K562 (cell line): ENCODE measurements around the gene AIF1. TPM values are rescaled to one million over a fixed set of nuclear protein-coding genes. Genes with fewer than 3 reads are reported as not detected.

Experiments
- ATAC-seq: fragments of 200-7000 bp; cut with Tn5 transposase; 3 replicates; pipeline ENCODE4 v1.9.1; 2020; ENCODE audit warnings: moderate library complexity
- BruUV-seq: library from RNA; stranded (reverse); fragments of 400-500 nt; replicated peaks from 2 replicates; lab custom pipeline; 2021; lab: Mats Ljungman, UMichigan
- CTCF ChIA-PET: fragments of 300-600 bp; formaldehyde crosslinking; extraction: SDS; loops from one replicate; lab custom pipeline; 2021; ENCODE audit warnings: low intra/inter-chr PET ratio; lab: Yijun Ruan, JAX
- POLR2A ChIA-PET: fragments of 300-600, 350-650 bp; sonication (Branson Sonifier 250); formaldehyde crosslinking; extraction: SDS; loops from one replicate; lab custom pipeline; 2021; ENCODE audit warnings: antibody characterized with exemption, inconsistent platforms; lab: Yijun Ruan, JAX
- DNase-seq, 4 experiments: peaks; one replicate each; pipeline versions ENCODE4 v3.0.0 to v3.0.0-alpha.2; 2011 to 2018; ENCODE audit warnings: low spot score in 3 of 4, mixed read lengths in 3 of 4; ENCODE audit errors: extremely low read depth in 1 of 4
- FAIRE-seq: peaks from 2 replicates; lab custom pipeline; 2011; peaks lifted over from hg19 to GRCh38; lab: Jason Lieb, UNC
- H2AFZ ChIP-seq: 2 replicates; pipeline ENCODE4 v1.6.0; 2011; ENCODE audit warnings: low read depth, low read length, control low read depth, inconsistent platforms
- H3K27ac ChIP-seq: fragments of 200-600 bp; 3 replicates; pipeline ENCODE4 v1.8.0; 2011; ENCODE audit warnings: low read depth, mild to moderate bottlenecking, control low read depth, inconsistent platforms, low read length, moderate library complexity, mixed read lengths; ENCODE audit errors: extremely low read depth
- H3K27me3 ChIP-seq, 2 experiments: fragments of 300-600 bp in 1 of 2; 2 replicates in 1 of 2; 3 replicates in 1 of 2; pipeline versions ENCODE4 v1.6.0 to v1.8.0; 2011; ENCODE audit warnings: inconsistent platforms in 2 of 2, low read length in 2 of 2, mild to moderate bottlenecking in 1 of 2, mixed read lengths in 1 of 2, moderate library complexity in 1 of 2; ENCODE audit not compliant: control insufficient read depth in 2 of 2, insufficient read depth in 2 of 2
- H3K36me3 ChIP-seq: fragments of 300-600 bp; 3 replicates; pipeline ENCODE4 v1.8.0; 2011; ENCODE audit warnings: mild to moderate bottlenecking, low read length, inconsistent platforms; ENCODE audit not compliant: control insufficient read depth, insufficient read depth
- H3K4me1 ChIP-seq, 2 experiments: fragments of 200-600 bp in 1 of 2; replicated peaks in 1 of 2; 2 replicates in 1 of 2; 3 replicates in 1 of 2; pipeline versions ENCODE4 v1.5.1 to v1.8.0; 2011; ENCODE audit warnings: inconsistent platforms in 2 of 2, low read length in 2 of 2, mild to moderate bottlenecking in 1 of 2, mixed read lengths in 1 of 2, moderate library complexity in 1 of 2; ENCODE audit not compliant: control insufficient read depth in 2 of 2, insufficient read depth in 2 of 2
- H3K4me2 ChIP-seq: 2 replicates; pipeline ENCODE4 v1.6.1; 2011; ENCODE audit warnings: low read length, control low read depth, inconsistent platforms, mixed read lengths; ENCODE audit not compliant: insufficient read depth
- H3K4me3 ChIP-seq: fragments of 200-600 bp; sonication (generic), shearing (Covaris generic); 2 replicates; pipeline ENCODE4 v1.5.1; 2016; ENCODE audit warnings: control low read depth, inconsistent platforms
- H3K79me2 ChIP-seq: fragments of 200-600 bp; 3 replicates; pipeline ENCODE4 v1.8.0; 2011; ENCODE audit warnings: low read length, inconsistent platforms; ENCODE audit not compliant: control insufficient read depth, insufficient read depth
- H3K9ac ChIP-seq, 2 experiments: 2 replicates each; pipeline versions ENCODE4 v1.6.0 to v1.6.1; 2011; ENCODE audit warnings: low read depth in 2 of 2, low read length in 2 of 2, control low read depth in 1 of 2, inconsistent platforms in 1 of 2, mild to moderate bottlenecking in 1 of 2, mixed read lengths in 1 of 2; ENCODE audit not compliant: insufficient read depth in 1 of 2
- H3K9me1 ChIP-seq: one replicate; pipeline ENCODE4 v1.6.0; 2011; ENCODE audit warnings: inconsistent platforms, mild to moderate bottlenecking, low read length, moderate library complexity; ENCODE audit not compliant: control insufficient read depth, insufficient read depth
- H3K9me3 ChIP-seq: replicated peaks from 2 replicates; pipeline ENCODE4 v1.5.1; 2011; ENCODE audit warnings: low read depth, low read length, inconsistent platforms; ENCODE audit not compliant: control insufficient read depth, insufficient read depth
- H4K20me1 ChIP-seq: replicated peaks from 2 replicates; pipeline ENCODE4 v1.6.1; 2011; ENCODE audit warnings: low read length, inconsistent platforms, mixed read lengths; ENCODE audit not compliant: control insufficient read depth, insufficient read depth
- FIP1L1 ChIP-seq: fragments of 200-400 bp; formaldehyde crosslinking; IDR thresholded peaks from 2 replicates; pipeline ENCODE4 v1.6.1; 2018; ENCODE audit warnings: mild to moderate bottlenecking, low read depth, low read length; ENCODE audit not compliant: poor library complexity, severe bottlenecking
- FOXK2 ChIP-seq, 2 experiments: fragments of 450-650 bp; IDR thresholded peaks in 1 of 2; conservative IDR thresholded peaks in 1 of 2; 2 replicates each; pipeline ENCODE4 v1.6.1; 2016; ENCODE audit warnings: low read depth in 2 of 2, mild to moderate bottlenecking in 1 of 2
- HDAC2 ChIP-seq: fragments of 450-650 bp; IDR thresholded peaks from 2 replicates; pipeline ENCODE4 v1.6.1; 2016; ENCODE audit warnings: mild to moderate bottlenecking
- MEIS2 ChIP-seq: fragments of 450-650 bp; IDR thresholded peaks from 2 replicates; pipeline ENCODE4 v1.6.1; 2014; ENCODE audit warnings: mild to moderate bottlenecking; ENCODE audit not compliant: partially characterized antibody
- MYC ChIP-seq, 2 experiments: fragments of 250-450 bp in 1 of 2; sonication (Bioruptor Pico) in 1 of 2; IDR thresholded peaks; 2 replicates each; pipeline versions ENCODE4 v1.5.1 to v1.6.1; 2012 to 2021; ENCODE audit warnings: low read depth in 2 of 2, borderline replicate concordance in 1 of 2, improper control_type of control experiment in 1 of 2, low read length in 1 of 2, mild to moderate bottlenecking in 1 of 2, moderate library complexity in 1 of 2
- SMC3 ChIP-seq: conservative IDR thresholded peaks from 2 replicates; pipeline ENCODE4 v1.6.1; 2011; ENCODE audit warnings: low read depth, low read length, improper control_type of control experiment; ENCODE audit not compliant: insufficient read depth
- ZNF263 ChIP-seq: sonication (generic); formaldehyde crosslinking; IDR thresholded peaks from 2 replicates; pipeline ENCODE4 v1.8.0; 2022; ENCODE audit warnings: mild to moderate bottlenecking, missing genetic modification reagents, borderline replicate concordance
- ZNF41 ChIP-seq: fragments of 250-450 bp; sonication (Bioruptor Pico); conservative IDR thresholded peaks from 2 replicates; pipeline ENCODE4 v1.4.0; 2020; ENCODE audit warnings: mild to moderate bottlenecking
- ZSCAN29 ChIP-seq: fragments of 450-650 bp; IDR thresholded peaks from 2 replicates; pipeline ENCODE4 v1.6.1; 2017
- WGBS: fragments of 100-300 bp; shearing (Covaris generic); methylation state at CpG from one replicate; pipeline ENCODE4 v1.1.6; 2016; ENCODE audit warnings: low coverage, mixed read lengths; ENCODE audit not compliant: insufficient coverage; ENCODE audit errors: missing lambda C conversion rate; 5-methylcytosine and 5-hydroxymethylcytosine counted together
- in situ Hi-C: fragments of 300-500 bp; cut with MboI; formaldehyde crosslinking; loops from 4 replicates; pipeline ENCODE4 v1.15.0; 2018; ENCODE audit warnings: inconsistent platforms, mixed read lengths
- intact Hi-C: fragments of 100-400 bp; cut with micrococcal nuclease; formaldehyde crosslinking; loops from 2 replicates; pipeline ENCODE4 v1.14.2; 2022
- polyA plus RNA-seq, 8 experiments: library from polyadenylated mRNA; depleted of rRNA in 4 of 8; stranded (reverse) in 5 of 8; unstranded in 3 of 8; fragments of >200 nt; fragmentation: Nextera tagmentation in 2 of 8; fragmentation: Illumina TruSeq in 1 of 8; extraction: Ambion mirVana in 2 of 8; extraction: Trizol in 1 of 8; gene quantifications; 2 replicates each; pipeline versions ENCODE4 v1.2.1 to v1.2.3, GENCODE V29; 2011 to 2014; ENCODE audit warnings: inconsistent platforms in 1 of 8, missing spikeins in 1 of 8
- total RNA-seq, 7 experiments: library from RNA; depleted of rRNA in 6 of 7; stranded (reverse); fragments of >200 nt in 6 of 7; fragmentation: Illumina TruSeq in 2 of 7; extraction: Trizol in 2 of 7; gene quantifications; 2 replicates each; pipeline versions ENCODE4 v1.2.1 to v1.2.3, GENCODE V29; 2011 to 2021; ENCODE audit warnings: low replicate concordance in 1 of 7
- TF ChIP-seq, protein P1 (sequence below): fragments of 200-400 bp; formaldehyde crosslinking; IDR thresholded peaks from 2 replicates; pipeline ENCODE4 v1.6.1; 2017; ENCODE audit warnings: mild to moderate bottlenecking, low read depth, low read length, moderate library complexity
- TF ChIP-seq, protein P2 (sequence below), 3 experiments: IDR thresholded peaks in 2 of 3; conservative IDR thresholded peaks in 1 of 3; 2 replicates each; pipeline ENCODE4 v1.5.1; 2011 to 2012; ENCODE audit warnings: low read length in 3 of 3, mild to moderate bottlenecking in 3 of 3, control low read depth in 2 of 3, improper control_type of control experiment in 1 of 3, inconsistent platforms in 1 of 3, low read depth in 1 of 3, mixed read lengths in 1 of 3, moderate library complexity in 1 of 3; ENCODE audit not compliant: insufficient read depth in 2 of 3
- TF ChIP-seq, protein P3 (sequence below): fragments of 450-650 bp; IDR thresholded peaks from 2 replicates; pipeline ENCODE4 v1.6.1; 2016
- TF ChIP-seq, protein P4 (sequence below), 2 experiments: fragments of 450-650 bp; conservative IDR thresholded peaks; 2 replicates each; pipeline ENCODE4 v1.6.1; 2017; ENCODE audit warnings: mild to moderate bottlenecking in 2 of 2, moderate library complexity in 2 of 2

The AIF1 gene
- total and polyA plus RNA-seq, 9 of the 15 experiments (the other 6 are each of a cell fraction or from before 2014, with no cell fraction given), result 9.4 to 33.4 (median 19.4) TPM

DNA sequence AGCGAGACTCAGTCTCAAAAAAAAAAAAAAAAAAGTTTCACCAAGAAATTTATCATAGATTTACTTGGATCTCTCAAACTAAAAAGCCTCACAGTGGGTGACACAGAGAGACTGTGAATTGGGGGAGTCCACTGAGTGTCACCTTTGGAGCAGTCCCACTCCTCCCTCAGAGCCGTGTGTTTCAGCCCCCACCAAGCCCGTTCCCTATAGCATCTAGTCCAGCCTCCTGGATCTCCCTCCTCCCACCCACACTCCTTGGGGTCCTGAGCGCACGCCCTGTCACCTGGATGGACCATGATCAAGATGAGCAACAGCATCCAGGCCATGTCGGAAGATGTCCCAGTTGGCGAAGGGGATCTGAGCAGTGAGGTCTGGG is 22.6 kb upstream of the AIF1 start (continued):
- TF ChIP-seq, protein P1, sequence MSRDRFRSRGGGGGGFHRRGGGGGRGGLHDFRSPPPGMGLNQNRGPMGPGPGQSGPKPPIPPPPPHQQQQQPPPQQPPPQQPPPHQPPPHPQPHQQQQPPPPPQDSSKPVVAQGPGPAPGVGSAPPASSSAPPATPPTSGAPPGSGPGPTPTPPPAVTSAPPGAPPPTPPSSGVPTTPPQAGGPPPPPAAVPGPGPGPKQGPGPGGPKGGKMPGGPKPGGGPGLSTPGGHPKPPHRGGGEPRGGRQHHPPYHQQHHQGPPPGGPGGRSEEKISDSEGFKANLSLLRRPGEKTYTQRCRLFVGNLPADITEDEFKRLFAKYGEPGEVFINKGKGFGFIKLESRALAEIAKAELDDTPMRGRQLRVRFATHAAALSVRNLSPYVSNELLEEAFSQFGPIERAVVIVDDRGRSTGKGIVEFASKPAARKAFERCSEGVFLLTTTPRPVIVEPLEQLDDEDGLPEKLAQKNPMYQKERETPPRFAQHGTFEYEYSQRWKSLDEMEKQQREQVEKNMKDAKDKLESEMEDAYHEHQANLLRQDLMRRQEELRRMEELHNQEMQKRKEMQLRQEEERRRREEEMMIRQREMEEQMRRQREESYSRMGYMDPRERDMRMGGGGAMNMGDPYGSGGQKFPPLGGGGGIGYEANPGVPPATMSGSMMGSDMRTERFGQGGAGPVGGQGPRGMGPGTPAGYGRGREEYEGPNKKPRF, result no peak
- TF ChIP-seq ZNF263, result peak; percentile 80

DNA sequence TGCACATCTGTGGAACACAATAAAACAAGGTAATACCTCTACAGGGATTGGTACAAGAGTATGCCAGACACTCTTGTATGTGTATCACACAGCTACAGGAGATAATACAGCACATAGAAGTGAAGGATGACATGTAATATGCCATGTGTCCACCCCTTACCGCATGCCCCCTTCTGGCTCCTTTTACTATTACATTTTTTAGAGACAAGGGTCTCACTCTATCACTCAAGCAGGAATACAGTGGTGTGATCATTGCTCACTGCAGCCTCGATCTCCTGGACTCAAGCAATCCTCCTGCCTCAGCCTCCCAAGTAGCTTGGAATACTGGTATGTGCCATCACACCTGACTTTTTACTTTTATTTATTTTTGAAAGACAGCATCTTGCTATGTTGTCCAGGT is 18.0 kb upstream of the AIF1 start:
- no peak for FAIRE-seq
- H3K79me2 ChIP-seq, result no peaks in the 10 kb centered on the region
- ATAC-seq, result peak; percentile 86
- no peak overlapping the region for H3K4me2 ChIP-seq
- no peaks in the 10 kb centered on the region for H3K27me3 ChIP-seq
- no peak overlapping the region for H3K4me3 ChIP-seq
- H2AFZ ChIP-seq, result no peak overlapping the region
- 3% methylated on average over 2 of the region's 2 CpGs for WGBS
- H3K36me3 ChIP-seq, result no peaks in the 10 kb centered on the region
- H3K9me1 ChIP-seq, result peaks cover 3% of the 10 kb centered on the region
- intact Hi-C loops (loop anchor here (5.0 kb wide), 1 partner anchor 200 kb away; no protein-coding TSS in a partner anchor), in situ Hi-C loops (loop anchor here (5.0 kb wide), 1 partner anchor 50 kb away; the partner anchor contains the start of genes ATP6V1G2 and NFKBIL1)
- H3K4me1 ChIP-seq, result peaks cover 7 to 16% of the 10 kb centered on the region in 2 experiments; a peak in 3 of 5 replicates
- ChIA-PET POLR2A (interaction anchor here (0.7 to 3.8 kb wide), 9 partner anchors 10 to 111 kb away, joined by 3 to 22 read pairs (median 6); partner anchors contain the start of genes ATP6V1G2, DDX39B, LTB and NFKBIL1), CTCF (interaction anchor here (0.6 to 5.1 kb wide), 7 partner anchors 16 to 202 kb away, joined by 3 to 78 read pairs (median 7); partner anchors contain the start of genes ATP6V1G2 and NFKBIL1)
- H3K9ac ChIP-seq, result no peak overlapping the region
- H4K20me1 ChIP-seq, result no peaks in the 10 kb centered on the region
- no TSS peak for BruUV-seq
- DNase-seq, result peak; percentile 72 to 76 (median 74)
- no peaks in the 10 kb centered on the region for H3K9me3 ChIP-seq
- no peak overlapping the region for H3K27ac ChIP-seq
- TF ChIP-seq MYC (IDR thresholded peaks at IDR 0.05; ENCODE audit: low read depth, low read length) (peak; percentile 65), MYC (CRISPR knock-in tag; IDR thresholded peaks at IDR 0.05; ENCODE audit: borderline replicate concordance, low read depth) (no peak), HDAC2 (0 out of 2 replicates have a peak, but pooled peaks have one; percentile 38), FOXK2 (conservative IDR thresholded peaks at IDR 0.05 in 1 of 2, IDR thresholded peaks at IDR 0.05 in 1 of 2; ENCODE audit: low read depth in 2 of 2) (no peak), ZNF41 (CRISPR knock-in tag) (no peak), SMC3 (peak; percentile 73), FIP1L1 (no peak), MEIS2 (peak; percentile 30), ZSCAN29 (no peak)
- TF ChIP-seq, protein P2, sequence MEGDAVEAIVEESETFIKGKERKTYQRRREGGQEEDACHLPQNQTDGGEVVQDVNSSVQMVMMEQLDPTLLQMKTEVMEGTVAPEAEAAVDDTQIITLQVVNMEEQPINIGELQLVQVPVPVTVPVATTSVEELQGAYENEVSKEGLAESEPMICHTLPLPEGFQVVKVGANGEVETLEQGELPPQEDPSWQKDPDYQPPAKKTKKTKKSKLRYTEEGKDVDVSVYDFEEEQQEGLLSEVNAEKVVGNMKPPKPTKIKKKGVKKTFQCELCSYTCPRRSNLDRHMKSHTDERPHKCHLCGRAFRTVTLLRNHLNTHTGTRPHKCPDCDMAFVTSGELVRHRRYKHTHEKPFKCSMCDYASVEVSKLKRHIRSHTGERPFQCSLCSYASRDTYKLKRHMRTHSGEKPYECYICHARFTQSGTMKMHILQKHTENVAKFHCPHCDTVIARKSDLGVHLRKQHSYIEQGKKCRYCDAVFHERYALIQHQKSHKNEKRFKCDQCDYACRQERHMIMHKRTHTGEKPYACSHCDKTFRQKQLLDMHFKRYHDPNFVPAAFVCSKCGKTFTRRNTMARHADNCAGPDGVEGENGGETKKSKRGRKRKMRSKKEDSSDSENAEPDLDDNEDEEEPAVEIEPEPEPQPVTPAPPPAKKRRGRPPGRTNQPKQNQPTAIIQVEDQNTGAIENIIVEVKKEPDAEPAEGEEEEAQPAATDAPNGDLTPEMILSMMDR (IDR thresholded peaks at IDR 0.05 in 2 of 3, conservative IDR thresholded peaks at IDR 0.05 in 1 of 3; ENCODE audit: insufficient read depth in 2 of 3, low read depth in 1 of 3, low read length in 3 of 3), result peak; percentile 68 to 81 (median 71)
- TF ChIP-seq, protein P3, sequence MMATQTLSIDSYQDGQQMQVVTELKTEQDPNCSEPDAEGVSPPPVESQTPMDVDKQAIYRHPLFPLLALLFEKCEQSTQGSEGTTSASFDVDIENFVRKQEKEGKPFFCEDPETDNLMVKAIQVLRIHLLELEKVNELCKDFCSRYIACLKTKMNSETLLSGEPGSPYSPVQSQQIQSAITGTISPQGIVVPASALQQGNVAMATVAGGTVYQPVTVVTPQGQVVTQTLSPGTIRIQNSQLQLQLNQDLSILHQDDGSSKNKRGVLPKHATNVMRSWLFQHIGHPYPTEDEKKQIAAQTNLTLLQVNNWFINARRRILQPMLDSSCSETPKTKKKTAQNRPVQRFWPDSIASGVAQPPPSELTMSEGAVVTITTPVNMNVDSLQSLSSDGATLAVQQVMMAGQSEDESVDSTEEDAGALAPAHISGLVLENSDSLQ, result peak; percentile 53
- TF ChIP-seq, protein P4, sequence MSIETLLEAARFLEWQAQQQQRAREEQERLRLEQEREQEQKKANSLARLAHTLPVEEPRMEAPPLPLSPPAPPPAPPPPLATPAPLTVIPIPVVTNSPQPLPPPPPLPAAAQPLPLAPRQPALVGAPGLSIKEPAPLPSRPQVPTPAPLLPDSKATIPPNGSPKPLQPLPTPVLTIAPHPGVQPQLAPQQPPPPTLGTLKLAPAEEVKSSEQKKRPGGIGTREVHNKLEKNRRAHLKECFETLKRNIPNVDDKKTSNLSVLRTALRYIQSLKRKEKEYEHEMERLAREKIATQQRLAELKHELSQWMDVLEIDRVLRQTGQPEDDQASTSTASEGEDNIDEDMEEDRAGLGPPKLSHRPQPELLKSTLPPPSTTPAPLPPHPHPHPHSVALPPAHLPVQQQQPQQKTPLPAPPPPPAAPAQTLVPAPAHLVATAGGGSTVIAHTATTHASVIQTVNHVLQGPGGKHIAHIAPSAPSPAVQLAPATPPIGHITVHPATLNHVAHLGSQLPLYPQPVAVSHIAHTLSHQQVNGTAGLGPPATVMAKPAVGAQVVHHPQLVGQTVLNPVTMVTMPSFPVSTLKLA (conservative IDR thresholded peaks at IDR 0.05), result peak in 1 of 2 experiments; percentile 50; a peak in 1 of 4 replicates
